GM19240 (cell line): Measurements from ENCODE around the gene NAT14.
"Not testable (repeated sequence)": the region's sequence is repeated elsewhere in the genome, so short reads cannot be mapped to it uniquely, and the experiment has no call there.

Experiments
- DNase-seq: peaks from one replicate; pipeline ENCODE4 v3.0.0; 2011; ENCODE audit warnings: low spot score; ENCODE audit not compliant: insufficient read length

The NAT14 gene

DNA sequence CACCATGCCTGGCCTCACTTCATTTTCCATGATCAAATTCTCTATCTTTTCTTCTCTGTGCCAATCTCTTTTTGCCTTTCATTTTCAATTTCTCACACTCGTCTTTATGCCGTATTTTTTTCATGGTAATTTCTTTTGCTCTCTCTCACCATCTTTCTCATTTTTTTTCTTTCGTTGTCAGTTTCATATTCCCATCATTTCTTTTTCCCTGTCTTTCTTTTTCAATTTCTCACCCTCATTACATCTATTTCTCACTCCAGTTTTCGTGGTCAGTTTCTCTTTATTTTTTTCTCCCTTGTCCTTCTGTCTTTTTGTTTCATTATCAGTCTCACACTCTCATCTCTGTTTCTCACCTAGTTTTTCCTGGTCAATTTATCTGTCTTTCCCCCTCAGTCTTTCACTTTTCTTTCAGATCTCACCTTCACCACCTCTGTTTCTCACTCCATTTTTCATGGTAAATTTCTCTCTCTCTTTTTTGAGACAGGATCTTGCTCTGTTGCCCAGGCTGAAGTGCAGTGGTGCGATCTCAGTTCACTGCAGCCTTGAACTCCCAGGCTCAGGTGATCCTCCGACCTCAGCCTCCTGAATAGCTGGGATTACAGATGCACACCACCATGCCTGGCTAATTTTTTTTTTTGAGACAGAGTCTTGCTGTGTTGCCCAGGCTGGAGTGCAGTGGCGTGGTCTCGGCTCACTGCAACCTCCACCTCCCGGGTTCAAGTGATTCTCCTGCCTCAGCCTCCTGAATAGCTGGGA is 17.4 kb downstream of the NAT14 start:
- no peak for DNase-seq

DNA sequence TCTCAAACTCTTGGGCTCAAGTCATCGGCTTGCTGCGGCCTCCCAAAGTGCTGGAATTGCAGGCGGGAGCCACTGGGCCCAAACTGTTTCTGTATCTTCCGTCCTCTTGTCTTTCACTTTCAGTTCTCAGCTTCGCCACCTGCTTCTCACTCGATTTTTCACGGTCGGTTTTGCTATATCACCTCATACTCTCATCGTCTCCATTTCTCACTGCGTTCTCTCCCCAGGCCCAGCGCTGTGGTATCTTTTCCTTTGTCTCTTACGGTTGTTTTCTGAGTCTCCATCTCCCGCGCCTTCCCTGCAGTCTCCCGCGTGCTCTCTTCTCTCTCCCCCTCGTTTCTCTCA is 18.1 kb downstream of the NAT14 start:
- DNase-seq: no peak

DNA sequence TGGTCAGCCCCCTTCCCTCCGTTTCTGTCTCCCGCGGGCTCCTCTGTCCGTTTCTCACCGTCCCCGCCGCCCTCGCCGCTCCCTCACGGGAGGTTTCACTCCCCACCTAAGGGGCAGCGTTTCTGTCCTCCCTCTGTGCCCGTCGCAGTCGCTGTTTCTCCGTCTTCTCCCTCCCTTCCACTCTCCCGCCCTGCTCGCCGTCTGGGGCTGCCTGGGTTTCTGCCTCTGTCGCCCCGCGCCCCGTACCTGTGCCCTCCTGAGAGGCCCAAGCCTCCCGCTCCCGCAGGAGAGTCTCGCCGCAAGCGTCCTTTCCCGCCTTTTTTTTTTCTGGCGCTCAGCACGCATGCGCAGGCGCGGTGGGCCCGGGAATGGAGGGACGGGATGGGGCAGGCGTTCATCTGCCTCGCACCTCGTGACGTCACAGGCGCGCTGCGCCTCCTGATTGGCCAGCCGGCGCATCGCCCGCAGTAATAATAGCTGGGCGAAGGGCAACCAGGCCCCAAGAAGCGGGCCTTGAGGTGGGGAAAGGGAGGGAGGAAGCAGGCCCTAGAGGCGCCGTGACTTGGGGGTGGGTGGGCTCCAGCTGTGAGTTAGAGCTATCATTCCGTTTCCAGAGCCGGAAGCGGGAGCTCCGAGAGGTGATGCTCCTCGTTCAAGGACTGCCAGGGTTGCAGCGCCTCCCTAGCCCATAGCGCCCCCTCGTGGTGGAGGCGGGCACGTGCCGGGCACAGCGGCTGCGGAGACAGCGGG is 18.7 kb downstream of the NAT14 start:
- DNase-seq: peak; percentile 97

DNA sequence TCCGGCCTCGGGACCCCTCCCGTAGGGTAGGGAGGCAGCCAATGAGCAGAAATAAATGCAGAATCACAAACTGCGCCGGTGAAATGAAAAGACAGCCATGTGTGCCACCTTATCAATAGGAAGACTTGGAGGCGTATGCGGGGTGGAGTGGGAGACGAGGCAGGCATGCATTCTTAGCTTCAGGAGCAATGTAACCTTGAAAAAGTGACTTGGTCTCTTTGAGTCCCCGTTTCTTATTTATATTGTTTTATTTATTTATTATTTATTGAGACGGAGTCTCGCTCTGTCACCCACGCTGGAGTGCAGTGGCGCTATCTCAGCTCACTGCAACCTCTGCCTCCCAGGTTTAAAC is 19.2 kb downstream of the NAT14 start:
- DNase-seq: no peak

DNA sequence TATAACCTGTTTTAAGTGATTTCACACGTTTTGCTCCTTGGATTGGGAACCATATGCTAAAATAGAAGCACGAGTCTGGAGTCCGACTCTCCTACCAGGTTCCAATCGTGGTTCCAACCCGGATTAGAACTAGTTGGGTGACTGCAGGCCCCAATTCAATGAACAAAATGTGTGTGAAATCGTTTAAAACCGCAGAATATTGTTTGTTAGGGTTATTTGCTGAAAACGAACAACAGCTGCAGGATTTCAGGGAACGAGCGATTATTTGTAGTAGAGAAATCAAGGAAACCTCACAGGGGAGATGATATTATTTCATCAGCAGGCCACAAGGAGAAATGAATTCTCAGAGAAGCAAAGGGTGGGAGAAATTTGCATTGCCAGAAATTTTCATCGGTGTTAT is 20.0 kb downstream of the NAT14 start:
- DNase-seq: no peak

DNA sequence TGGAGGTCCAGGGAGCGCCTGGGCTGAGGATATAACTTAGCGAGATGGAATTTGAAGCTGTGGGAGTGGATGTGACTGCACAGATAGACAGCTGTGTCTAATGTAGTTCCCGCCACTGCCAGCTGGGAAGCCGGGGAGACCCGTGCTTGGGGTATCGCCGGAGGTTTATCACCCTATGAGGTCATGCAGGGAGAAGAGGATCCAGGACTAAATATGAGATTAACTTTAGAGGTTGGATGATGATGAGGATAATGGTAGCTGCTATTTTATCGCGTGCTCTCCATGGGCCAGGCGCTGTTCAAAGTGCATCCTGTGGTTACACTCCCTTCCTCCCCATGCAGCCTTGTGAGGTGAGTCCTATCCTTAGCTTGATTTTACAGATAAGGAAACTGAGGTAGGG is 23.1 kb downstream of the NAT14 start:
- no peak for DNase-seq

DNA sequence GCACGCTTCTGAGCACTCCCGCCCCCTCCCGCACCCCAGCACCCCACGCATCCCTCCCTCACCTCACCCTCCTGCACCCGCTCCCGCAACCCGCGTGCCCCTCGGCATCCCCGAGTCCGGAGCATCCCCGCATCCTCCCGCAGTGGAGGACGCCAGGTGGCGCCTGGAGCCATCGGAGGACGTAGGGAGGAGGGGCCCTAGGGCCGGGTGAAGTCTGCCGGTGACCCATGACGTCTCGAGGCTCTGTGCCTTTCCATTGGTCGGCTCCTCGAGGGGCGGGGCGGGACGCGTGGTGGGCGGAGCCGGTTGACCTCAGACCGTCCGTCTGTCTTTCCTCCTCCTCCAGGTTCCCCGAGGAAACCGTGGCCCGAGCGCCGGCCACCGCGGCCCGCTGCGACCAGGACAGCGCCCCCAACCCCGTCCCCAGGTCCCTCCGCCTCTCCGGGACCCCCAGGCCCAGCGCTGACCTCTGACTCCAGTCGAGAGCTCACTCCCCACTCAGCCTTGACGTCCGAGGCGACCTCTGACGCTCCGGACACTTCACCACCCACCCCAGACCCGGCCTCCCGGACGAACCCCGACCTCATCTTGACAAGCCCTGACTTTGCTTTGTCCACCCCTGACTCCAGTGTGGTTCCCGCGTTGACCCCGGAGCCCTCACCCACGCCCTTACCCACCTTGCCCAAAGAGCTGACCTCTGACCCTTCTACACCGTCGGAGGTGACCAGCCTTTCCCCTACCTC is 32.1 kb downstream of the NAT14 start:
- DNase-seq: peak; percentile 100

DNA sequence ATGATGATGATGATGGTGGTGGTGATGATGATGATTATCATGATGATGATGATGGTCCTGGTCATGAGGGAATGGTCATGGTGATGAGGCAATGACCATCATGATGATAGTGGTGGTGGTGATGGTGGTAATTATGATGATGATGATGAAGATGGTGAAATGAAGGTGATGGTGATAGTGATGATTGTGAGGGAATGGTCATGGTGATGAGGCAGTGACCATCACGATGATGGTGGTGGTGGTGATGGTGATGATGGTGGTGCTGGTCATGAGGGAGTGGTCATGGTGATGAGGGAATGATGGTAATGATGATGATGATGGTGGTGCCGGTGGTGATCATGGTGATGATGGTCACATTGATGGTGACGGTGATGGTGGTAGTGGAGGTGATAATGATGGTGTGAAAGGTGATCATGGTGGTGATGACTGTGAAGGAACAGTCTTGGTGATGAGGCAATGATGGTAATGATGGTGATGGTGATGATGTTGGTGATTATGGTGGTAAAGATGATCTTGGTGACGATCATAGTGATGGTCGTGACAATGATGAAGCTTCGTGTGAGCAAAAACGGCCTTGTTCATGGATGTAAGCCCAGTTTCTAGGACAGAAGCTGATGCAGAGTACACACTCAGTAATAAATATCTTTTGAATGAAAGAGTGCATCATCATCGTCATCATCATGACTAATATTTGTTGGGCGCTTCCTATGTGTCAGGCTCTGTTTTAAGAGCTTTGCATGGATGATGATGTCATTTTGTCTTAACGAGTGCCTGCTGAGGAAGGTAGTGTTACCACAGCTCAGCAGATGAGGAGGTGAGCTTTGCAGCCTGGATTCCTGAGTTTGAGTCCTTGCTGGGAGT is 34.7 kb downstream of the NAT14 start:
- DNase-seq: no peak

DNA sequence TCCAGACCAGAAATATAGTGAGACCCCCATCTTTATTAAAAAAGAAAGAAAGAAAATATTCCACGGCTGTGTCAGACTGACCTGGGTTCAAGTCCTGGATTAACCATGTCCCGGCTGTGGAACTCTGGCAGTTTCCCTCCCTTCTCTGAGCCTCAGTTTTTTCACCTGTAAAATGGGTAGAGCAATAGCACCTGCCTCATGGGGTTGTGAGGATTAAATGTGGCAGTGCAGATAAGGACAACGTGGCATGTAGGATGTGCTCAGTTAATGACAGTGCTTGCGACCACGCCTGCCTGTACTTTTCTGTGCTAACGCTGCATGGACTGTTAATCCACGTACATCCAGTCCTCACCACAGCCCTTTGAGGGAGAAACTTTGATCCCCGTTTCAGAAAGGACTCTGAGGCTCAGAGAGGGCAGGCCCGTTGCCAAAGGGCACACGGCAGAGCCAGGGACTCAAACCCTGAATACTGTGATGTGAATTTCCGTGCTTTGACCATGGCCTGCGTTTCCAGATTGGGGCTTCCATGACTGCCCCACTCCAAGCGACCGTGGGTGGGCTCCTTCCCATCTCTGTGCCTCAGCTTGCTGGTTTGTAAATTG is 35.8 kb downstream of the NAT14 start:
- no peak for DNase-seq

DNA sequence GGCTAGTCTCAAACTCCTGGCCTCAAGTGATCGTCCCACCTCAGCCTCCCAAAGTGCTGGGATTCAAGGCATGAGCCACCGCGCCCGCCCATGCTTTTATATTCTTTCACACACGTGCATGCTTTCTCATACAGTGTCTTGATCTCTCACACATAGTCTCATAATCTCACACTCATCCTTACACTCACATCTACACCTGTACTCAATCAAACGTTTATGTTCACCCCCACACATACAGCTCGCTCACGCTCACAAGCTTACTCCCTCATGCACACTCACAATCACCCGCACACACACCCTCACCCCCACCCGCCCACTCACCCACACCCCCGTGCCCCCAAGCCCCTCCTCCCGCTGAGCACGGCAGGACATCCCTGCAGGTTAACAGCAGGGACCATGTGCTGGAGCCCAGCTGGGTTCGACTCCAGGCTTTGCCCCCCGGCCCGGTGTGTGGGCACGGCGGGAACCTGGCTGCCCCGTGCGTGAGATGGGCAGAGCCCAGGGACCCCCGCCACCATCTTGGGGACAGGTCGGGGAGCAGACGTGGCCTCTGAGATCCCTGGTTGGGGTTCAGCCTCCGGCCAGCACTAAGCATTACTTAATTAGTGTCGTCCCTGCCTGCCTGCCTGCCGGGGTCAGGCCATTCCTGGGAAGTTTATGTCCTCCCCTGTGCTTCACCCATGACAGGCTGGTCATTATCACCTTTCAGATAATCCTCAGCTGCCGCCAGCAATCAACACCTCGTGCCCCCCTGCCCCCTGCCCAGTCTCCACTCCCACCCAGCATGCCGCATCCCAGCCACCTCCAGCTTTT is 40.5 kb downstream of the NAT14 start:
- DNase-seq: no peak

DNA sequence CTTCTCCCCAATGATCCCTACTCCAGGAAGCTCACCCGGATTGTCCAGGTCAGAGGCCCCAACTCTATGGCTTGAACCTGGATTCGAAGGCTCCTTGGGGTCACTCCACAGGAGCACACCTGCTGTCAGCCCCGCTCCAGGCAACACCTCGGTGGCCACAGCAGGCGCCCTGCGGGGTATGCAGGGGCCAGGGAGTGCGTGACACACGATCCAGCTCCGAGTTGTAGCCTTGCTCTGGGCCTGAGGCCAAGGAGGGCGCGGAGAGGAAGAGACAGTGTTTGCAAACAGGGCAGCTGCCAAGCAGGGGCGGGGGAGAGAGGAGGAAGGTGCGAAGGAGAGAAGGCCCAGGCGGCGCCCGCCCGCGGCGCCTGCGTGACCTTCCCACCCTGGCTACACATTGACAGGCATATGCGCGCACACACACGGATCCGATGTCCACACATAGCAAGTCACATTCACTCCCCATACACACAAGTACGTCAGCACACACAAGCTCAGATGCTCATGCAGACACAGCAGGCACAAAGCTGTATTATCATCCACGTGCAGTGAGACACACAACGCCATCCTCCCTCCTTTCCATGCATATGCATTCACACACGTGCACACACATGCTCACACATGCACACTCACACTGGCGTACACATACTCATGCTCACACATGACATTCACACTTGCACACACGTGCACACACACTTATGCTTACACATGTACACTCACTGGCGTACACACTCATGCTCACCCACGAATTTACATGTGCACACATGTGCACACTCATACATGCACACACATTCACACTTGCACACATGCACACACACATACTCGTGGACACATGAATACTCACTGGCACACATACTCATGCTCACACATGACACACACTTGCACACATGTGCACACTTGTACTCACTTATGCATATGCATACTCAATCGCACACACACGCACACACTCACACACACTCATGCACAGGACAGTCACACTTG is 41.5 kb downstream of the NAT14 start:
- no peak for DNase-seq

DNA sequence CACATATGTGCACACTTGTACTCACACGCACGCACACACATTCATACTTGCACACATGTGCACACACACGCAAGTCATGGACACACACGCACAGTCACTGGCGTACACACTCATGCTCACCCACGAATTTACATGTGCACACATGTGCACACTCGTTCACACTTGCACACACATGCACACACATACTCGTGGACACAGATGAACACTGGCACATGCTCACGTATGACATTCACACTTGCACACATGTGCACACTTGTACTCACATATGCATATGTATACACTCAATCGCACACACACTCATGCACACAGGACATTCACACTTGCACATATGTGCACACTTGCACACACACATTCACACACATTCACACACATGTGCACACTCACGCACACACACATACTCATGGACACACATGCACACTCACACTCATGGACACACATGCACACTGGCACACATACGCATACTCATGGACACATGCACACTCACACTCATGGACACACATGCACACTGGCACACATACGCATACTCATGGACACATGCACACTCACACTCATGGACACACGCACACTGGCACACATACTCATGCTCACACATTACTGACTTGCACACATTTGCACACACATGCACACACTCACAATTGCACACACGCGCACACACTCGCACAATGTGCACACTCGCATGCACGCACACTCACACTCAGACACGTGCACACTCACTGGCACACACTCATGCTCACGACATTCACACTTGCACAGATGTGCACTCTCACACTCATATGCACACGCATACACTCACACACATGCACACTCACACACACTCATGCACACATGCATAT is 42.4 kb downstream of the NAT14 start:
- no peak for DNase-seq

DNA sequence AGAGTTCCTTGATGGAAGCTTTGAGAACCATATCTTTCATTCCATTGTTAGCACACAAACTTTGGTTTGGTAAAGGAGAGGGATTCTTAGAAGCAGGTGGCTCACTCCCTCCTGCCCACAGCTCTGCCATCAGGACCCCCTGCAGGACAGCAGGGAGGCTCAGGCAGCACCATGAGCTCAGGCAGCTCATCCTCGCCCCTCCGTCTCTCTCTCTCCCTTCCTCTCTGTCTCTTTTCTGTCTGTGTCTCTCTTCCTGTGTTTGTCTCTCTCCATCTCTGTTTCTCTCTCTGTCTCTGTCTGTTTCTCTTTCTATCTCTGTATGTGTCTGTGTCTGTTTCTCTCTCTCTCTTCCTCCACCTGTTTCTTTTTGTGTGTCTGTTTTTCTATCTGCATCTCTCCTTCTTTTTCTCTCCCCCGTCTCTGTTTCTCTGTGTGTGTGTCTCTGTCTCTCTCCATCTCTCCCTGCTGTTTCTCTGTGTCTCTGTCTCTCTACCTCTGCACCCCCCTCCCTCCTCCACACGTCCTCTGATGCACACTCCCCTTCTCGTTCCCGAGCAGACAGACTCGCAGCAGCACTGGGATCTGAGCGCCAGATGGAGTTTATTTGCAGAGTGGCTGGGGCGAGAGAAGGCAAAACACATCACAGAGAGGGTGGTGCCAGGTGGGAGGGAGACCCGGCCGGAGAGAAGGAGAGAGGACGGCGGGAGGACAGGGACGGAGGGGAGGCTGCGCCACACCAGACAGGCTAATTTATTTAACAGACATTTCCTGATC is 43.2 kb downstream of the NAT14 start:
- no peak for DNase-seq

DNA sequence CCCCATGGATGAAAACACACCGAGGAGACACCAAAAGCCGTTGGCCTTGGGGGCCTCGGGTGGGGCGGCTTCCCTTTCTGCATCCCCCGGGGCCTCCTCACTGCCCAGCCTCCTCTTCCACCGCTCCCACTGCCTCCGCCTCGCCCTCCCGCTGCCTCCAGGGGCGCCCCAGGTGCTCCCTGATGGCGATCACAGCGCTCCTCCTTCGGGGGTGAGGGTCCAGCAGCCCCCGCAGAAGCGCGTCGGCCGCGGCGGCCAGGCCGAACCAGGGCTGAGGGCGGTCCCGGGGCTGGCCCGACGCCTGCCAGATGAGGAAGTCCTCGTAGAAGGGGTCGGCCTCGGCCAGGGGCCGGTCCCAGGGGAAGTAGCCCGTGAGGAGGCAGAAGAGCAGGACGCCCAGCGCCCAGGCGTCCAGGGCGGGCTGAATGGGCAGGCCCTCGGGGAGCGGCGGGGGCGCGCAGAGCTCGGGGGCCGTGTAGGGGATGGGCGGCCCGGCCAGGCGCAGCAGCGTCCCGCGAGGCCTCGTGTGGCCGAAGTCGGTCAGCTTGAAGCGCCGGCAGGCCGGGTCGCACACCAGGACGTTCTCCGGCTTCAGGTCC is 44.7 kb downstream of the NAT14 start:
- no peak for DNase-seq

DNA sequence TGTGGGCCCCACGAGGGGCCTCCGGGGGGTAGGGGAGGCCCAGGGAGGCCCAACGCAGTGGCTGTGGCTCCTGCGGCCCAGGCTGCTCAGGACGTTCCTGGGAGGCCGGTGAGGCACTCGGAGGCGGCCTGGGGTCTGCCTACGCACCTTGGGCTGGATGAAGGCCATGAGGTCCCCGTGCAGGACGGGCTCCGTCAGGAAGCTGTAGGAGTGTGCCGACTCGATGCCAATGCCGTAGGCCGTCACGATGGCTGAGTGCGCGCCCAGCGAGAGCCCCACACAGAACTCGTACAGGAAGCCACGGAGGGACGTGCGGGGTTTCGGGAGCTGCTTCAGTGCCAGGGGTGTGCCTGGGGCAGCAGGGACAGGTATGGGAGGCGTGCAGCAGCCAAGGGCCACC is 46.0 kb downstream of the NAT14 start:
- DNase-seq: no peak

DNA sequence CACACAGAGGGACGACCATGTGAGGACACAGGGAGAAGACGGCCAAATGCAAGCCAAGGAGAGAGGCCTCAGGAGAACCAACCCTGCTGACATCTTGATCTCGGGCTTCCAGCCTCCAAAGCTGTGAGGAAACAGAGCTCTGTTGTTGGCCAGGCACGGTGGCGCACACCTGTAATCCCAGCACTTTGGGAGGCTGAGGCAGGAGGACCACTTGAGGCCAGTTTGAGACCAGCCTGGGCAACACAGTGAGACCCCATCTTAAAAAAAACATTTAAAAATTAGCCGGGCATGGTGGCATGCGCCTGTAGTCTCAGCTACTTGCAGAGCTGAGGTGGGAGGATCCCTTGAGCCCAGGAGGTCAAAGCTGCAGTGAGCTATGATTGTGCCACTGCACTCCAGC is 49.3 kb downstream of the NAT14 start:
- not testable (repeated sequence) for DNase-seq
